Measurements from ENCODE around the gene TTC9C.
"Not testable (repeated sequence)": the region's sequence is repeated elsewhere in the genome, so short reads cannot be mapped to it uniquely, and the experiment has no call there.

The TTC9C gene

GRCh38 chr11:62726915-62727164 is 1.4 kb upstream of the TTC9C start:
- TF ChIP-seq, protein P1, sequence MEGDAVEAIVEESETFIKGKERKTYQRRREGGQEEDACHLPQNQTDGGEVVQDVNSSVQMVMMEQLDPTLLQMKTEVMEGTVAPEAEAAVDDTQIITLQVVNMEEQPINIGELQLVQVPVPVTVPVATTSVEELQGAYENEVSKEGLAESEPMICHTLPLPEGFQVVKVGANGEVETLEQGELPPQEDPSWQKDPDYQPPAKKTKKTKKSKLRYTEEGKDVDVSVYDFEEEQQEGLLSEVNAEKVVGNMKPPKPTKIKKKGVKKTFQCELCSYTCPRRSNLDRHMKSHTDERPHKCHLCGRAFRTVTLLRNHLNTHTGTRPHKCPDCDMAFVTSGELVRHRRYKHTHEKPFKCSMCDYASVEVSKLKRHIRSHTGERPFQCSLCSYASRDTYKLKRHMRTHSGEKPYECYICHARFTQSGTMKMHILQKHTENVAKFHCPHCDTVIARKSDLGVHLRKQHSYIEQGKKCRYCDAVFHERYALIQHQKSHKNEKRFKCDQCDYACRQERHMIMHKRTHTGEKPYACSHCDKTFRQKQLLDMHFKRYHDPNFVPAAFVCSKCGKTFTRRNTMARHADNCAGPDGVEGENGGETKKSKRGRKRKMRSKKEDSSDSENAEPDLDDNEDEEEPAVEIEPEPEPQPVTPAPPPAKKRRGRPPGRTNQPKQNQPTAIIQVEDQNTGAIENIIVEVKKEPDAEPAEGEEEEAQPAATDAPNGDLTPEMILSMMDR (IDR thresholded peaks at IDR 0.05; ENCODE audit: low read depth, low read length, missing control alignments): no peak
- peak overlapping the region; percentile 94 for H3K4me3 ChIP-seq (ENCODE audit: low read depth, low read length)
- no peak for DNase-seq (ENCODE audit: low read depth)
- in situ Hi-C loops (cut with HindIII; ENCODE audit: low sequenced_read_pairs): no loop called here

- peak within 1 kb of the TSS; percentile 94 for H3K4me3 ChIP-seq (ENCODE audit: low read depth, low read length)
- in situ Hi-C loops (cut with HindIII; ENCODE audit: low sequenced_read_pairs): no loop called here
- DNase-seq (ENCODE audit: low read depth): peak; percentile 99
- TF ChIP-seq, protein P1 (IDR thresholded peaks at IDR 0.05; ENCODE audit: low read depth, low read length, missing control alignments): no peak
These were observed 968 bp upstream of the TTC9C start, which contains the start of gene HNRNPUL2 for GRCh38 chr11:62727165-62727871. Gene HNRNPUL2, minus strand, starts transcription at chr11:62727457. Its CDS starts 301 bp downstream, at chr11:62727156.

- in situ Hi-C loops (cut with HindIII; ENCODE audit: low sequenced_read_pairs): no loop called here
- peak overlapping the region; percentile 94 for H3K4me3 ChIP-seq (ENCODE audit: low read depth, low read length)
- peak; percentile 94 for DNase-seq (ENCODE audit: low read depth)
- TF ChIP-seq, protein P1 (IDR thresholded peaks at IDR 0.05; ENCODE audit: low read depth, low read length, missing control alignments): no peak
These were observed 465 bp upstream of the TTC9C start for GRCh38 chr11:62727872-62728170.

- peak overlapping the region; percentile 94 for H3K4me3 ChIP-seq (ENCODE audit: low read depth, low read length)
- DNase-seq (ENCODE audit: low read depth); in situ Hi-C loops (cut with HindIII; ENCODE audit: low sequenced_read_pairs): not testable (repeated sequence)
These were observed 1.8 kb downstream of the TTC9C start for GRCh38 chr11:62730076-62730475.

DNA sequence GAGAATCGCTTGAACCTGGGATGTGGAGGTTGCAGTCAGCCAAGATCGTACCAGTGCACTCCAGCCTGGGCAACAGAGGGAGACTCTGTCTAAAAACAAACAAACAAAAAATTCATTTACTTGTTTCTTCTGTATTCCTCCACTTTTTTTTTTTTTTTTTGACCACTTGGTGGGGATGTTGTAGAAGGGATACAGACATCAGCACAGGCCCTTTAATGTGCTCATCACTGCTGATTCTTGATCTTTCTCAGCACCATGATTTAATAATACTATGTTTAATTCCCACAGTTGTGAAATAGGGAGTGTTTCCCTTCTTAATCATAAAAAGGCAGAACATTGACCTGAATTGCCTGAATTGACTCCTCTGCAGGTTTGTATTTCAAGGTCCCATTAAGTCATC is 4.5 kb downstream of the TTC9C start:
- TF ChIP-seq, protein P1 (IDR thresholded peaks at IDR 0.05; ENCODE audit: low read depth, low read length, missing control alignments): no peak
- H3K4me3 ChIP-seq (ENCODE audit: low read depth, low read length): no peak overlapping the region
- in situ Hi-C loops (cut with HindIII; ENCODE audit: low sequenced_read_pairs): no loop called here
- DNase-seq (ENCODE audit: low read depth): no peak

DNA sequence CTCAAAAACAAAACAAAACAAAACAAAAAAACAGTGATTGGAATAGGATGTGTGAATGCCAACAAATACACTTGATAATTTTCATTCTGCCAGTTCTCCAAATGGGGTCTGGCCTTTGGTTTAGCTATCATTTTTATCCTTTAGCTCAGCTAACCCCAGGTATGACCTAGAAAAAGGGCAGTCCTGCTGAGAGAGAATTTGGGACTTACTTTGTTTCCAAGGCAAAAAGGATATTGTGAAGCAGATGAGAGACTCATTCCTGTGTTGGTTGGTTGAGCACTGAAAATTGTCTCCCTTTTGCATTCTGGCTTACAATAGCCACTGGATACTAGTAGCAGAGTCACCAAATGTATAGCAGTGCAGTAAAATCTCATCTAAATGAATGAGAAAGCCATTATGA is 8.9 kb downstream of the TTC9C start:
- in situ Hi-C loops (cut with HindIII; ENCODE audit: low sequenced_read_pairs): no loop called here
- no peak overlapping the region for H3K4me3 ChIP-seq (ENCODE audit: low read depth, low read length)
- TF ChIP-seq, protein P1 (IDR thresholded peaks at IDR 0.05; ENCODE audit: low read depth, low read length, missing control alignments): no peak
- no peak for DNase-seq (ENCODE audit: low read depth)

DNA sequence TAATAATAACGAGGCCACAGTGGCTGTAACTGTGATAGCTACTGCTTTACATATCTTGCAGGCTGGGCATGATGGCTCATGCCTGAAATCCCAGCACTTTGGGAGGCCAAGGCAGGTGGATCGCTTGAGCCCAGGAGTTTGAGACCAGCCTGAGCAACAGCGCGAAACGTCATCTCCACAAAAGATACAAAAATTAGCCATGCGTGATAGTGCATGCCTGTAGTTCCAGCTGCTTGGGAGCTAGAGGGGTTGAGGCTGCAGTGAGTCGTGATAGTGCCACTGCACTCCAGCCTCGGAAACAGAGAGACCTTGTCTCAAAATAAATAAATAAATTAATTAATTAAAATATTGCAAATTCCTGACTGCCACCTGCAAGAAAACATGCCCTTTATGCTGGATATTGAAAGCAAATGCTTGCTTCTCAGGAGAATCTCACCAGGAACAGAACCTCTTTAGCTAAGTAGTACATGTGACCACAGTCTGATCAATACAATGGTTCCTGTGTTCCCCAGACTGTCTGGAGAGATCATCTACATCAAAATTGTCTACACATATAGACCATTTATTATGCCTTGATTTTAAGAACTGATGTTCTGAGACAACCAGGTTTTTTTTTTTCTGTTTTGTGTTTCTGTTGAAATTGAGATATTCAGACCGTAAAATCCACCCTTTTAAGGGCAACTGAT is 19.3 kb downstream of the TTC9C start:
- in situ Hi-C loops (cut with HindIII; ENCODE audit: low sequenced_read_pairs): no loop called here
- no peak for DNase-seq (ENCODE audit: low read depth)
- TF ChIP-seq, protein P1 (IDR thresholded peaks at IDR 0.05; ENCODE audit: low read depth, low read length, missing control alignments): no peak

GRCh38 chr11:62749931-62750330 is 21.6 kb downstream of the TTC9C start:
- DNase-seq (ENCODE audit: low read depth); H3K4me3 ChIP-seq (ENCODE audit: low read depth, low read length); in situ Hi-C loops (cut with HindIII; ENCODE audit: low sequenced_read_pairs): not testable (repeated sequence)

More for the DNA sequence above, 19.3 kb downstream of the TTC9C start:
- H3K4me3 ChIP-seq (ENCODE audit: low read depth, low read length): no peak overlapping the region
